Fibroblast of lung (primary cell): Measurements from ENCODE around the gene KIAA1217. TPM values are rescaled to one million over a fixed set of nuclear protein-coding genes. Genes with fewer than 3 reads are reported as not detected.

Source experiments
- DNase-seq, 2 donors: peaks; one replicate each; pipeline versions ENCODE4 v3.0.0 to v3.0.0-alpha.2; 2010; ENCODE audit warnings: low read depth in 2 of 2
- H2AFZ ChIP-seq: 2 replicates; pipeline ENCODE4 v1.5.1; 2012; ENCODE audit warnings: low read length, control low read depth, inconsistent platforms
- H3K27ac ChIP-seq: 2 replicates; pipeline ENCODE4 v1.5.1; 2011; ENCODE audit warnings: low read length, control low read depth; ENCODE audit not compliant: insufficient read depth
- H3K27me3 ChIP-seq: 2 replicates; pipeline ENCODE4 v1.5.1; 2011; ENCODE audit warnings: mild to moderate bottlenecking, low read length; ENCODE audit not compliant: control insufficient read depth, insufficient read depth
- H3K36me3 ChIP-seq: 2 replicates; pipeline ENCODE4 v1.5.1; 2011; ENCODE audit warnings: low read length; ENCODE audit not compliant: control insufficient read depth, insufficient read depth
- H3K4me1 ChIP-seq: 2 replicates; pipeline ENCODE4 v1.5.1; 2011; ENCODE audit warnings: low read length; ENCODE audit not compliant: control insufficient read depth, insufficient read depth; ENCODE audit errors: extremely low read depth
- H3K4me2 ChIP-seq: 2 replicates; pipeline ENCODE4 v1.5.1; 2011; ENCODE audit warnings: low read length, control low read depth; ENCODE audit not compliant: insufficient read depth; ENCODE audit errors: extremely low read depth
- H3K4me3 ChIP-seq, 4 experiments: fragments of 200-600 bp in 1 of 4; sonication (generic) in 1 of 4; replicated peaks in 1 of 4; 2 replicates each; pipeline ENCODE4 v1.5.1; 2011 to 2016; ENCODE audit warnings: low read length in 4 of 4, low read depth in 3 of 4, mild to moderate bottlenecking in 3 of 4, control low read depth in 2 of 4, inconsistent platforms in 1 of 4, mixed read lengths in 1 of 4; ENCODE audit not compliant: insufficient read depth in 1 of 4; ENCODE audit errors: control extremely low read depth in 1 of 4
- H3K79me2 ChIP-seq: 2 replicates; pipeline ENCODE4 v1.5.1; 2012; ENCODE audit warnings: mild to moderate bottlenecking, low read length, inconsistent platforms; ENCODE audit not compliant: control insufficient read depth, insufficient read depth
- H3K9ac ChIP-seq: 2 replicates; pipeline ENCODE4 v1.5.1; 2011; ENCODE audit warnings: mild to moderate bottlenecking, low read length, control low read depth; ENCODE audit not compliant: insufficient read depth
- H3K9me3 ChIP-seq: 2 replicates; pipeline ENCODE4 v1.5.1; 2012; ENCODE audit warnings: low read depth, low read length; ENCODE audit not compliant: control insufficient read depth, insufficient read depth
- H4K20me1 ChIP-seq: 2 replicates; pipeline ENCODE4 v1.5.1; 2011; ENCODE audit warnings: low read length; ENCODE audit not compliant: control insufficient read depth, insufficient read depth; ENCODE audit errors: extremely low read depth
- EZH2 ChIP-seq: IDR thresholded peaks from 2 replicates; pipeline ENCODE4 v1.5.1; 2012; ENCODE audit warnings: low read length, control low read depth, mild to moderate bottlenecking; ENCODE audit errors: missing control alignments
- polyA plus RNA-seq, 2 donors: library from polyadenylated mRNA; depleted of rRNA in 1 of 2; stranded (reverse) in 1 of 2; unstranded in 1 of 2; fragments of >200 nt; gene quantifications; 2 replicates each; pipeline ENCODE4 v1.2.1, GENCODE V29; 2011 to 2012; ENCODE audit warnings: missing spikeins in 1 of 2
- total RNA-seq: library from RNA; depleted of rRNA; stranded (reverse); fragments of >200 nt; gene quantifications from 2 replicates; pipeline ENCODE4 v1.2.1, GENCODE V29; 2014
- TF ChIP-seq, protein P1 (sequence below), 2 donors: IDR thresholded peaks in 1 of 2; conservative IDR thresholded peaks in 1 of 2; 1 replicate in 1 of 2; 2 replicates in 1 of 2; pipeline ENCODE4 v1.5.1; 2011 to 2012; ENCODE audit warnings: low read length in 2 of 2, control low read depth in 1 of 2, inconsistent platforms in 1 of 2, low read depth in 1 of 2, mild to moderate bottlenecking in 1 of 2

KIAA1217 gene
- total and polyA plus RNA-seq, 2 donors (not counting 1 experiment from before 2014, with no cell fraction given), result 0.92 to 1.5 TPM

- Histone ChIP-seq H3K4me1 (no peaks in the 10 kb centered on the region), H2AFZ (no peak overlapping the region), H3K4me3 (no peak overlapping the region), H3K9ac (no peak overlapping the region), H3K9me3 (no peaks in the 10 kb centered on the region), H3K79me2 (no peaks in the 10 kb centered on the region), H3K27me3 (no peaks in the 10 kb centered on the region), H3K4me2 (no peak overlapping the region), H3K27ac (no peak overlapping the region), H3K36me3 (no peaks in the 10 kb centered on the region), H4K20me1 (no peaks in the 10 kb centered on the region)
- TF ChIP-seq, protein P1, sequence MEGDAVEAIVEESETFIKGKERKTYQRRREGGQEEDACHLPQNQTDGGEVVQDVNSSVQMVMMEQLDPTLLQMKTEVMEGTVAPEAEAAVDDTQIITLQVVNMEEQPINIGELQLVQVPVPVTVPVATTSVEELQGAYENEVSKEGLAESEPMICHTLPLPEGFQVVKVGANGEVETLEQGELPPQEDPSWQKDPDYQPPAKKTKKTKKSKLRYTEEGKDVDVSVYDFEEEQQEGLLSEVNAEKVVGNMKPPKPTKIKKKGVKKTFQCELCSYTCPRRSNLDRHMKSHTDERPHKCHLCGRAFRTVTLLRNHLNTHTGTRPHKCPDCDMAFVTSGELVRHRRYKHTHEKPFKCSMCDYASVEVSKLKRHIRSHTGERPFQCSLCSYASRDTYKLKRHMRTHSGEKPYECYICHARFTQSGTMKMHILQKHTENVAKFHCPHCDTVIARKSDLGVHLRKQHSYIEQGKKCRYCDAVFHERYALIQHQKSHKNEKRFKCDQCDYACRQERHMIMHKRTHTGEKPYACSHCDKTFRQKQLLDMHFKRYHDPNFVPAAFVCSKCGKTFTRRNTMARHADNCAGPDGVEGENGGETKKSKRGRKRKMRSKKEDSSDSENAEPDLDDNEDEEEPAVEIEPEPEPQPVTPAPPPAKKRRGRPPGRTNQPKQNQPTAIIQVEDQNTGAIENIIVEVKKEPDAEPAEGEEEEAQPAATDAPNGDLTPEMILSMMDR (conservative IDR thresholded peaks at IDR 0.05 in 1 of 2, IDR thresholded peaks at IDR 0.05 in 1 of 2; ENCODE audit: low read depth in 1 of 2, low read length in 2 of 2), result no peak
- TF ChIP-seq EZH2, result no peak
- DNase-seq, result no peak
Measured at GRCh38 chr10:24163485-24163884, 45.5 kb upstream of the KIAA1217 start.

GRCh38 chr10:24168258-24169170, 40.4 kb upstream of the KIAA1217 start:
- H3K27ac ChIP-seq, result no peak overlapping the region
- H3K27me3 ChIP-seq, result no peaks in the 10 kb centered on the region
- no peak overlapping the region for H2AFZ ChIP-seq
- H3K4me3 ChIP-seq, result no peak overlapping the region
- H3K79me2 ChIP-seq, result no peaks in the 10 kb centered on the region
- TF ChIP-seq, protein P1 (conservative IDR thresholded peaks at IDR 0.05 in 1 of 2, IDR thresholded peaks at IDR 0.05 in 1 of 2; ENCODE audit: low read depth in 1 of 2, low read length in 2 of 2), result no peak
- TF ChIP-seq EZH2, result no peak
- no peaks in the 10 kb centered on the region for H3K4me1 ChIP-seq
- H4K20me1 ChIP-seq, result no peaks in the 10 kb centered on the region
- no peak overlapping the region for H3K4me2 ChIP-seq
- no peaks in the 10 kb centered on the region for H3K36me3 ChIP-seq
- DNase-seq, result peak in 1 of 2 donors; percentile 36
- no peaks in the 10 kb centered on the region for H3K9me3 ChIP-seq
- H3K9ac ChIP-seq, result no peak overlapping the region

GRCh38 chr10:24170199-24170598, 38.7 kb upstream of the KIAA1217 start:
- Histone ChIP-seq H2AFZ (no peak overlapping the region), H3K4me3 (no peak overlapping the region), H3K27me3 (no peaks in the 10 kb centered on the region), H4K20me1 (no peaks in the 10 kb centered on the region), H3K9ac (no peak overlapping the region), H3K79me2 (no peaks in the 10 kb centered on the region), H3K27ac (no peak overlapping the region), H3K36me3 (no peaks in the 10 kb centered on the region), H3K4me2 (no peak overlapping the region), H3K4me1 (no peaks in the 10 kb centered on the region), H3K9me3 (no peaks in the 10 kb centered on the region)
- no peak for TF ChIP-seq EZH2
- TF ChIP-seq, protein P1 (conservative IDR thresholded peaks at IDR 0.05 in 1 of 2, IDR thresholded peaks at IDR 0.05 in 1 of 2; ENCODE audit: low read depth in 1 of 2, low read length in 2 of 2), result no peak
- no peak for DNase-seq
